Prostate gland (tissue), 2 donors: ENCODE data around the gene DIP2B.

Experiments
- POLR2A ChIP-seq: fragments of 450-650 bp; IDR thresholded peaks from one replicate; pipeline ENCODE4 v1.6.1; 2016; ENCODE audit warnings: antibody characterized with exemption, mild to moderate bottlenecking
- POLR2AphosphoS5 ChIP-seq: sonication (generic); formaldehyde crosslinking; IDR thresholded peaks from one replicate; pipeline ENCODE4 v1.6.1; 2017; ENCODE audit warnings: antibody characterized with exemption
- TF ChIP-seq, protein P1 (sequence below), 4 experiments: fragments of 200-600 bp in 2 of 4; fragments of 450-650 bp in 2 of 4; sonication (generic) in 2 of 4; IDR thresholded peaks; 1 replicate in 3 of 4; 2 replicates in 1 of 4; pipeline ENCODE4 v1.5.1; 2016 to 2019; ENCODE audit warnings: antibody characterized with exemption in 4 of 4, mild to moderate bottlenecking in 2 of 4, moderate library complexity in 2 of 4

DNA sequence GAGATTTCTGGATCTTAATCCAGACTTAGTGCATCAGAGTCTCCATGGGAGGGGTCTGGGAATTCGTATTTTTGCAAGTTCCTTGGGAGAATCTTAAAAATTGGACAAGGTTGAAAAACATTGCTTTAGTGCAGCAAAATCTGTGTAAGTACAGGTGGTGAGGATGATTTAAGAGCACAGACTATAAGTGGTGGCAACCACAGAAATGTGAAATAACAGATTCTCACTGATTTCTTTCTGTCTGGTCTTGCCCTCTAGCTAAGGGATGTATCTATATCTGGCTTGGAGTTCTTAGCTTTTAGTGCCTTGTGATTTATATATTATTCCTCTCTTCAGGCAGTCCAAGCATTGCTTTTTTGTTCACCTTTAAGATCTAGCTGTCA, 116.2 kb downstream of the DIP2B start:
- TF ChIP-seq POLR2A: no peak
- TF ChIP-seq, protein P1, sequence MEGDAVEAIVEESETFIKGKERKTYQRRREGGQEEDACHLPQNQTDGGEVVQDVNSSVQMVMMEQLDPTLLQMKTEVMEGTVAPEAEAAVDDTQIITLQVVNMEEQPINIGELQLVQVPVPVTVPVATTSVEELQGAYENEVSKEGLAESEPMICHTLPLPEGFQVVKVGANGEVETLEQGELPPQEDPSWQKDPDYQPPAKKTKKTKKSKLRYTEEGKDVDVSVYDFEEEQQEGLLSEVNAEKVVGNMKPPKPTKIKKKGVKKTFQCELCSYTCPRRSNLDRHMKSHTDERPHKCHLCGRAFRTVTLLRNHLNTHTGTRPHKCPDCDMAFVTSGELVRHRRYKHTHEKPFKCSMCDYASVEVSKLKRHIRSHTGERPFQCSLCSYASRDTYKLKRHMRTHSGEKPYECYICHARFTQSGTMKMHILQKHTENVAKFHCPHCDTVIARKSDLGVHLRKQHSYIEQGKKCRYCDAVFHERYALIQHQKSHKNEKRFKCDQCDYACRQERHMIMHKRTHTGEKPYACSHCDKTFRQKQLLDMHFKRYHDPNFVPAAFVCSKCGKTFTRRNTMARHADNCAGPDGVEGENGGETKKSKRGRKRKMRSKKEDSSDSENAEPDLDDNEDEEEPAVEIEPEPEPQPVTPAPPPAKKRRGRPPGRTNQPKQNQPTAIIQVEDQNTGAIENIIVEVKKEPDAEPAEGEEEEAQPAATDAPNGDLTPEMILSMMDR (IDR thresholded peaks at IDR 0.05): no peak
- TF ChIP-seq POLR2AphosphoS5: no peak
